ENCODE measurements around the gene PLA2G2E. TPM values are rescaled to one million over a fixed set of nuclear protein-coding genes. Genes with fewer than 3 reads are reported as not detected.

The PLA2G2E gene, protein sequence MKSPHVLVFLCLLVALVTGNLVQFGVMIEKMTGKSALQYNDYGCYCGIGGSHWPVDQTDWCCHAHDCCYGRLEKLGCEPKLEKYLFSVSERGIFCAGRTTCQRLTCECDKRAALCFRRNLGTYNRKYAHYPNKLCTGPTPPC
- not detected in 2 replicates for total RNA-seq

DNA sequence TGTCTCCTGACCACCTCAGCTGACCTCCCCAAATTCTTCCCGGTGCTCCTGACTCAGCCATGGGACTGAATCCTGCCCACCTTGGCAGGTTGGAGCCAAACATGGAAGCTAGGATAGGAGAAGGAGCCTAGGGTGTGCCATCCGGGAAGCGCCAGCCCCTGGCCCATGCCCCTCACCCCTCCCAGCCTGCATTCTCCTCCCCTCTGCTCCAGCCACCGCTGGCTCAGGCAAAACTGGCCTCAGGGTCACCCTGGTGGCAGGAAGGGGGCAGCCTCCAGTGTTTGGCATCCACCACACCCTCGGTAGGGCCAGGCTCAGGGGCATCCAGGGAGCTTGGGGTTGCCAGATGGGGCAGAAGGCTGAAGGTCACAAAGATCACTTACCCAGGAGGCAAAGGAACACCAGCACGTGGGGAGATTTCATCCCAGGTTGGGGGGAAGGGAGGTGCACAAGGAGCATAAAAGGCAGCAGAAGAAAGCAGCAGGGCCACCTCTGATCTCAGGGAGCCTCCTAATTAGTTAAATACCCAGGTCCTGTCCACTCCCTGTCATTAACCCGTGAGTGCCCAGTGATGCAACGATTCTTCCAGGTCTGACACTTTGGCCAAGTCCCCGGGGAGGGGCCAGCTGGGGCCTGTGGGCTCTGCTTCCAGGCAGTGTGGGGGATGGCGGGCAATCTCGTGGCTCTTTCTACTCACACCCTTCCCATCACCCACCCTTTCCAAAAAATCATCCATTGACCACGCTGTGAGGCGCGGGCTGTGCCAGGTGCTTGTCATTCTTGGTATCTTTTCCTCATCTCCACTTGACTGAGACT lies at the start of gene PLA2G2E:
Gene PLA2G2E (minus strand): TSS at position 481 of the 816 bp plus-strand sequence. CDS start 58 bp downstream, at position 423.

DNA sequence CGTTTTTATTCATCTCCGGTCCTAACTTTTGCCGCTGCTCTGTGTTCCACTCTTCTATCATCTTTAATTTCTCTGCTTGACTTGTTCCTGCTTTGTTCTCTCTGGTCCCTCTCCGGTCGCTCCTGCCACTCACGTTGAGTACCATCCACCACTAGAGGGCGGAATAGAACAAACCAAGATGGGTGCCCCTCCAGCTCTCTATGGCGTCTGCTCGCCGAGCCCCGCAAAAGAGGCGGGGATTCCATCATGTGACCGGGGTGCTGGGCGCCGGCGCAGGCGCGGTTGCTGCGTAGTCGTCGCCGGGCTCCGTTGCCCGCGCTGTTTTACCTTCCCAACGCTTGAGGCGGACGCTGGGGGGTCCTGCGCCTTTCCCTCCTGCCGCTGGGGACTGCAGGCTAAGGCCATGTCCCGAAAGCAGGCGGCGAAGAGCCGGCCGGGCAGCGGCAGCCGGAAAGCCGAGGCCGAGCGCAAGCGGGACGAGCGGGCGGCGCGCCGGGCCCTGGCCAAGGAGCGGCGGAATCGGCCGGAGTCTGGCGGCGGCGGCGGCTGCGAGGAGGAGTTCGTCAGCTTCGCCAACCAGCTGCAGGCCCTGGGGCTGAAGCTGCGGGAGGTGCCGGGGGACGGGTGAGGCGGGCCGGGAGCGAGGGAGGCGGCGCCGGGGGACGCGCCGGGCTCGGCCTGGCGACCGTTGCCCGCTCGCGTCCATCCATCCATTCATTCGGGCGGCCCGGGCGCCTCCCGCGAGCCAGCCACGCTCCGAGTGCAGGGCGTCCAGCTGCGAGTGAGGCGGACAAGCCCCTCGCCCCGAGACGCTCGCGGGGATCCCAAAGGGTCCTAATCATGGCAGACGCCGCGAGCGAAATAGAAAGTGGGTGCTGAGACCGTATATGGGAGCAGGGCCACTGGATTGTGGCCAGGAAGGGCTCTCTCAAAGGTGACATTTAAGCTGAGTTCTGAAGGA lies 41.0 kb downstream of the PLA2G2E start, which contains the start of gene OTUD3:
Gene OTUD3 (plus strand): TSS at position 285 of the 961 bp plus-strand sequence. CDS start 119 bp downstream, at position 404.

Other genes starting within 250 kb of the PLA2G2E start
- 24.6 and 25.0 TPM in 2 replicates for gene TMCO4, start 123.7 kb downstream of the PLA2G2E start, total RNA-seq
- not detected in 2 replicates for gene RNF186, start 108.3 kb downstream of the PLA2G2E start, total RNA-seq
- gene OTUD3, start 41.2 kb downstream of the PLA2G2E start, total RNA-seq, result 4.6 and 5.9 TPM in 2 replicates
- gene PLA2G2A, start 56.0 kb upstream of the PLA2G2E start, total RNA-seq, result 4.3 and 7.6 TPM in 2 replicates
- not detected in 2 replicates for gene PLA2G5, start 146.6 kb upstream of the PLA2G2E start, total RNA-seq
- not detected in 2 replicates for gene PLA2G2D, start 195.9 kb upstream of the PLA2G2E start, total RNA-seq
- gene PLA2G2F, start 215.7 kb upstream of the PLA2G2E start, total RNA-seq, result not detected in 2 replicates